Measurements from ENCODE around the gene C10orf90.

Gene C10orf90

GRCh38 chr10:126422567-126422966 lies 247.9 kb downstream of the C10orf90 start:
- Histone ChIP-seq H3K36me3 (ENCODE audit: control insufficient read depth, insufficient read depth, low read length) (no peaks in the 10 kb centered on the region), H3K27me3 (replicated peaks; ENCODE audit: control insufficient read depth, insufficient read depth, low read length) (no peaks in the 10 kb centered on the region), H3K4me3 (replicated peaks; ENCODE audit: low read depth, low read length) (no peak overlapping the region)
- no peak for TF ChIP-seq CTCF (IDR thresholded peaks at IDR 0.05; ENCODE audit: insufficient read depth, low read length, poor library complexity, severe bottlenecking)
- DNase-seq (ENCODE audit: extremely low read depth, insufficient read length): no peak

DNA sequence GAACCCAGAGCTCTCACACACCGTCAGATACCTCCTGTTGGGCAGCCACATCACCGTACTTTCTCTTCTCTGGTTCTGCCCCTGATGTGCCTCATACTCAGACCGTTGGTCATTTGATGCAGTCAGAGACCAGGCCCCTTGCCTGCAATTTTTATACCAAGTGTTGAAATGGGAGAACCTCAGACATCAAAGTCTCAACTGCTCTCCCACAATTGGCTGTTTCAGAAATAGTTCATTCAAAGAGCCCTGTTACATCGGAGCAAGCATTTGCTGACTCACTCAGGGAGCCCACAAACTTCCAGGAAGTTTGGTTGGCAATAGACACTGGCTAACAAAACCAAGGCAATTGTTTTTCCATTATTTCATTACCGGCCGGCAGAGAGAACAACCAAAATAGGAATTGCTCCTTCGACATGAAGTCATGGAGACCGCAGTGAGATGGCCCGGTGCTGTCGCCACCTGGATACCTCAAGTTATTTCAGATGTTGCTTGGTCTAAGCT lies 248.7 kb downstream of the C10orf90 start:
- TF ChIP-seq CTCF (IDR thresholded peaks at IDR 0.05; ENCODE audit: insufficient read depth, low read length, poor library complexity, severe bottlenecking): no peak
- Histone ChIP-seq H3K27me3 (replicated peaks; ENCODE audit: control insufficient read depth, insufficient read depth, low read length) (no peaks in the 10 kb centered on the region), H3K4me3 (replicated peaks; ENCODE audit: low read depth, low read length) (no peak overlapping the region), H3K36me3 (ENCODE audit: control insufficient read depth, insufficient read depth, low read length) (no peaks in the 10 kb centered on the region)
- no peak for DNase-seq (ENCODE audit: extremely low read depth, insufficient read length)

DNA sequence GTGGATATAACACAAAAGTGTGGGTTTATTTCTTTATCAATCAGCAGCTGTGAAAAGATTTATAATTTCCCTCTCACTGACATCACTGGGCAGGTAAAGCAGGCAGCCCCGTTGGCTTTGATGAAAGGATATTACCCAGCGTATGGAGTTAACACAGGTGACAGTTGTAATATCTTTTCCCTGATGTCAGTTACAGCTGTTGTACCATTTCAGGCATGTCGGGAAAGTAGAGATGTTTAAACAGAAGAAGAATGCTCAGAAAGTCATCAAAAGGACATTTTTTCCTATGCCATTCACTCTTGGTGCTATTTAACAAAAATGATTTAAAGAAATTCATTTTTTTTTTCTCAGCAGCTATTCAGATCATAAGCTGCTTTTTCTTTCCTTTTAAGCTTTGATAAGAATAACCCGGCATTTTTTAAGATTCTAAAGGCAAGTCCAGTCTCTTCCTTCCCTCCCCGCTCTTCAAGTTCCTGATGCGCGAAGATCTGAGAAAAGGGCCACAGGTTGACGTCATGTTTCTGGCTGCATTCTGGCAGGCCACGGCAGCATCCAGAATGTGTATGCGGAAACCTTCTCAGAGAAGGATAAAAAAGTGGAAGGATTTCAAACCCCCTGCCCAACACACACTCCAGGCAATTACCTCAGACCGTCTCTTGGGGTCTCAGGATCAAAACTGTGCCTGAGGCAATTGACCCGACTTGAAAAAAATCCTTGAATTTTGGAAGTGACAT lies 249.8 kb downstream of the C10orf90 start:
- H3K4me3 ChIP-seq (replicated peaks; ENCODE audit: low read depth, low read length): no peak overlapping the region
- H3K27me3 ChIP-seq (replicated peaks; ENCODE audit: control insufficient read depth, insufficient read depth, low read length): no peaks in the 10 kb centered on the region
- no peak for DNase-seq (ENCODE audit: extremely low read depth, insufficient read length)
- no peak for TF ChIP-seq CTCF (IDR thresholded peaks at IDR 0.05; ENCODE audit: insufficient read depth, low read length, poor library complexity, severe bottlenecking)
- no peaks in the 10 kb centered on the region for H3K36me3 ChIP-seq (ENCODE audit: control insufficient read depth, insufficient read depth, low read length)

DNA sequence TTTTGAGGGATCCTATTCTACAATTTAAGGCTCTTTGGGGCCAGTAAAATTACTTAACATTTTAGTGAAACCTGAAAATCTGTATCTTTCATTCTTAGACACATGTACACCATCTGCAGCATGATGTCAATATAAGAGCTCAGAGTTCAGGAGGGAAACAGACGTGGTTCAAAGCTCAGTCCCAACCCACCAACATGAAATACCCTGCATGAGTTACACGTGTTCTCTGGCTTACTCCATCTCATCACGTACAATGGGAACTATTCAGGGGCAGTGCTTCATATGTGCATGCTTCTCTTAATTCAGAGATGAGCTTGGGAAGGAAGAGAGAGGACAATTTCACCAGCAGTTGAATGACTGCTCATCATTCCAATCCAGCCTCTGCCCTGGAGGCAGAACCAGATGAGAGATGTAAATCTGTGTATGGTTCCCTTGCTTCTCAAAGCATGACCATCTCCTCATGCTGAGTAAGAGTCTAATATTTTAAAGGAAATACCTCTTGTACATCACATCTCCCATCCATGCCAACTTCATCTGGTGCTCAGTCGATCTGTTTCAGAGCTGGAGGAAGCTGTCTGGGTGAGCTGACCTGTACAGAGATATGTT lies 253.2 kb downstream of the C10orf90 start:
- no peak overlapping the region for H3K4me3 ChIP-seq (replicated peaks; ENCODE audit: low read depth, low read length)
- H3K36me3 ChIP-seq (ENCODE audit: control insufficient read depth, insufficient read depth, low read length): no peaks in the 10 kb centered on the region
- no peak for TF ChIP-seq CTCF (IDR thresholded peaks at IDR 0.05; ENCODE audit: insufficient read depth, low read length, poor library complexity, severe bottlenecking)
- DNase-seq (ENCODE audit: extremely low read depth, insufficient read length): no peak
- H3K27me3 ChIP-seq (replicated peaks; ENCODE audit: control insufficient read depth, insufficient read depth, low read length): no peaks in the 10 kb centered on the region

- Histone ChIP-seq H3K36me3 (ENCODE audit: control insufficient read depth, insufficient read depth, low read length) (no peaks in the 10 kb centered on the region), H3K4me3 (replicated peaks; ENCODE audit: low read depth, low read length) (no peak overlapping the region), H3K27me3 (replicated peaks; ENCODE audit: control insufficient read depth, insufficient read depth, low read length) (no peaks in the 10 kb centered on the region)
- DNase-seq (ENCODE audit: extremely low read depth, insufficient read length): no peak
- TF ChIP-seq CTCF (IDR thresholded peaks at IDR 0.05; ENCODE audit: insufficient read depth, low read length, poor library complexity, severe bottlenecking): no peak
Observed at GRCh38 chr10:126409821-126410220, 260.7 kb downstream of the C10orf90 start.

All from GM06990 (cell line).